ENCODE results near the gene SFT2D3. TPM values are rescaled to one million over a fixed set of nuclear protein-coding genes. Genes with fewer than 3 reads are reported as not detected.

SFT2D3 gene
- total RNA-seq, 3 donors from 2014 or later (not counting 1 experiment from before 2014, with no cell fraction given): 5.5 to 6.6 (median 6.4) TPM

GRCh38 chr2:127698553-127699355, 2.5 kb upstream of the SFT2D3 start:
- intact Hi-C loops (cut with micrococcal nuclease): no loop called here
- Mint-ChIP-seq H3K4me1 (peaks cover 18 to 22% of the 10 kb centered on the region in 2 donors), H3K27me3 (ENCODE audit: low read depth in 2 of 2) (no peaks in the 10 kb centered on the region), H3K9me3 (no peaks in the 10 kb centered on the region), H3K27ac (peak overlapping the region in 1 of 2 donors; percentile 37), H3K4me3 (no peak overlapping the region), H3K36me3 (no peaks in the 10 kb centered on the region)
- H3K36me3 ChIP-seq (ENCODE audit: control insufficient read depth, insufficient read depth, low read length): peaks cover 3% of the 10 kb centered on the region
- peaks cover 27% of the 10 kb centered on the region for H3K4me1 ChIP-seq (ENCODE audit: control insufficient read depth, insufficient read depth, low read length)
- DNase-seq (no peak), ATAC-seq (no peak)
- peaks cover 3% of the 10 kb centered on the region for H3K27me3 ChIP-seq (ENCODE audit: control insufficient read depth, insufficient read depth, low read length)
- H3K27ac ChIP-seq (ENCODE audit: low read length): no peak overlapping the region
- no peak overlapping the region for H3K4me3 ChIP-seq (ENCODE audit: low read length)
- H3K9me3 ChIP-seq (ENCODE audit: control insufficient read depth, insufficient read depth, low read length): no peaks in the 10 kb centered on the region
- 94% methylated on average over 27 of the region's 27 CpGs for WGBS (ENCODE audit: insufficient coverage)
- no peak for TF ChIP-seq CTCF (IDR thresholded peaks at IDR 0.05)

GRCh38 chr2:127700527-127701192, 637 bp upstream of the SFT2D3 start:
- no peaks in the 10 kb centered on the region for H3K9me3 Mint-ChIP-seq
- no peaks in the 10 kb centered on the region for H3K27me3 Mint-ChIP-seq (ENCODE audit: low read depth in 2 of 2)
- peaks cover 3% of the 10 kb centered on the region for H3K27me3 ChIP-seq (ENCODE audit: control insufficient read depth, insufficient read depth, low read length)
- H3K27ac ChIP-seq (ENCODE audit: low read length): peak overlapping the region; percentile 94
- TF ChIP-seq CTCF (IDR thresholded peaks at IDR 0.05): no peak
- peak; percentile 36 to 42 for DNase-seq
- intact Hi-C loops (cut with micrococcal nuclease): loop anchor here (1.0 to 5.0 kb wide), 6 partner anchors 112 to 392 kb away; partner anchors contain the start of genes IWS1, MAP3K2, POLR2D and SAP130
- ATAC-seq: peak in 1 of 3 donors; percentile 12
- peaks cover 34 to 35% of the 10 kb centered on the region in 2 donors for H3K4me1 Mint-ChIP-seq
- H3K36me3 ChIP-seq (ENCODE audit: control insufficient read depth, insufficient read depth, low read length): peaks cover 9% of the 10 kb centered on the region
- H3K4me1 ChIP-seq (ENCODE audit: control insufficient read depth, insufficient read depth, low read length): peaks cover 33% of the 10 kb centered on the region
- peak overlapping the region; percentile 61 for H3K4me3 ChIP-seq (ENCODE audit: low read length)
- peak overlapping the region; percentile 90 to 98 for H3K27ac Mint-ChIP-seq
- WGBS (ENCODE audit: insufficient coverage): 60% methylated on average over 15 of the region's 17 CpGs
- no peaks in the 10 kb centered on the region for H3K9me3 ChIP-seq (ENCODE audit: control insufficient read depth, insufficient read depth, low read length)
- H3K36me3 Mint-ChIP-seq: no peaks in the 10 kb centered on the region
- peak overlapping the region; percentile 88 for H3K4me3 Mint-ChIP-seq

- H3K27ac Mint-ChIP-seq: peak overlapping the region; percentile 97 to 98
- DNase-seq: peak; percentile 78 to 92
- H3K36me3 Mint-ChIP-seq: no peaks in the 10 kb centered on the region
- peak overlapping the region; percentile 93 for H3K4me3 Mint-ChIP-seq
- peak; percentile 77 to 90 (median 81) for ATAC-seq
- peaks cover 33% of the 10 kb centered on the region for H3K4me1 ChIP-seq (ENCODE audit: control insufficient read depth, insufficient read depth, low read length)
- no peaks in the 10 kb centered on the region for H3K27me3 Mint-ChIP-seq (ENCODE audit: low read depth in 2 of 2)
- TF ChIP-seq CTCF (IDR thresholded peaks at IDR 0.05): no peak
- peaks cover 35 to 38% of the 10 kb centered on the region in 2 donors for H3K4me1 Mint-ChIP-seq
- peak overlapping the region; percentile 61 for H3K4me3 ChIP-seq (ENCODE audit: low read length)
- no peaks in the 10 kb centered on the region for H3K9me3 ChIP-seq (ENCODE audit: control insufficient read depth, insufficient read depth, low read length)
- intact Hi-C loops (cut with micrococcal nuclease): loop anchor here (1.0 to 5.0 kb wide), 6 partner anchors 110 to 390 kb away; partner anchors contain the start of genes IWS1, MAP3K2, POLR2D and SAP130
- peak overlapping the region; percentile 84 for H3K27ac ChIP-seq (ENCODE audit: low read length)
- no peaks in the 10 kb centered on the region for H3K27me3 ChIP-seq (ENCODE audit: control insufficient read depth, insufficient read depth, low read length)
- H3K9me3 Mint-ChIP-seq: no peaks in the 10 kb centered on the region
- H3K36me3 ChIP-seq (ENCODE audit: control insufficient read depth, insufficient read depth, low read length): peaks cover 20% of the 10 kb centered on the region
- WGBS (ENCODE audit: insufficient coverage): under 1% methylated on average over 108 of the region's 108 CpGs
Observed at GRCh38 chr2:127701651-127702394, 526 bp downstream of the SFT2D3 start.
